ENCODE data around the gene TMEM97.

TMEM97 gene

GRCh38 chr17:28344435-28344901 lies 25.5 kb downstream of the TMEM97 start:
- ChIA-PET POLR2A (interaction anchor here (2.0 to 5.5 kb wide), 2 partner anchors 9 to 13 kb away, joined by 9 to 55 read pairs; partner anchors contain the start of genes IFT20, POLDIP2 and TNFAIP1), CTCF (interaction anchor here (1.3 to 2.8 kb wide), 2 partner anchors 9 to 26 kb away, joined by 3 to 14 read pairs; partner anchors contain the start of genes IFT20 and TNFAIP1)
- no peak overlapping the region for H3K4me3 ChIP-seq (ENCODE audit: low read depth, low read length)
- TF ChIP-seq CTCF (IDR thresholded peaks at IDR 0.05; ENCODE audit: insufficient read depth, low read length, missing control alignments), result no peak
- no peak for DNase-seq (ENCODE audit: low read depth, low spot score)

- POLR2A ChIA-PET, result interaction anchor here (1.8 to 5.5 kb wide), 3 partner anchors 10 to 12 kb away, joined by 5 to 55 read pairs (median 9); partner anchors contain the start of genes IFT20, POLDIP2 and TNFAIP1
- H3K4me3 ChIP-seq (ENCODE audit: low read depth, low read length), result no peak overlapping the region
- no peak for TF ChIP-seq CTCF (IDR thresholded peaks at IDR 0.05; ENCODE audit: insufficient read depth, low read length, missing control alignments)
- CTCF ChIA-PET, result interaction anchor here (0.9 to 3.3 kb wide), 8 partner anchors 8 to 114 kb away, joined by 3 to 20 read pairs (median 4); partner anchors contain the start of genes IFT20, POLDIP2 and TNFAIP1
- no peak for DNase-seq (ENCODE audit: low read depth, low spot score)
Measured at GRCh38 chr17:28345419-28346198, 26.6 kb downstream of the TMEM97 start.

- no peak for TF ChIP-seq CTCF (IDR thresholded peaks at IDR 0.05; ENCODE audit: insufficient read depth, low read length, missing control alignments)
- POLR2A ChIA-PET, result interaction anchor here (1.8 to 5.5 kb wide), 3 partner anchors 9 to 11 kb away, joined by 5 to 55 read pairs (median 9); partner anchors contain the start of genes IFT20, POLDIP2 and TNFAIP1
- CTCF ChIA-PET, result interaction anchor here (0.9 to 3.3 kb wide), 7 partner anchors 8 to 115 kb away, joined by 3 to 20 read pairs (median 5); partner anchors contain the start of genes IFT20, POLDIP2 and TNFAIP1
- H3K4me3 ChIP-seq (ENCODE audit: low read depth, low read length), result no peak overlapping the region
- no peak for DNase-seq (ENCODE audit: low read depth, low spot score)
Measured at GRCh38 chr17:28346199-28346580, 27.2 kb downstream of the TMEM97 start.

GRCh38 chr17:28346746-28347246 lies 27.8 kb downstream of the TMEM97 start:
- H3K4me3 ChIP-seq (ENCODE audit: low read depth, low read length), result no peak overlapping the region
- POLR2A ChIA-PET, result interaction anchor here (1.0 to 5.5 kb wide), 6 partner anchors 8 to 18 kb away, joined by 3 to 55 read pairs (median 8); partner anchors contain the start of genes IFT20, POLDIP2, SEBOX and TNFAIP1
- peak; percentile 20 for TF ChIP-seq CTCF (IDR thresholded peaks at IDR 0.05; ENCODE audit: insufficient read depth, low read length, missing control alignments)
- no peak for DNase-seq (ENCODE audit: low read depth, low spot score)
- CTCF ChIA-PET, result interaction anchor here (1.3 to 3.3 kb wide), 6 partner anchors 9 to 113 kb away, joined by 3 to 20 read pairs (median 10); partner anchors contain the start of genes IFT20, POLDIP2 and TNFAIP1

GRCh38 chr17:28347261-28347891 lies 28.4 kb downstream of the TMEM97 start:
- no peak for TF ChIP-seq CTCF (IDR thresholded peaks at IDR 0.05; ENCODE audit: insufficient read depth, low read length, missing control alignments)
- CTCF ChIA-PET, result interaction anchor here (1.7 to 3.3 kb wide), 4 partner anchors 9 to 113 kb away, joined by 5 to 20 read pairs (median 10); partner anchors contain the start of genes IFT20, POLDIP2 and TNFAIP1
- POLR2A ChIA-PET, result interaction anchor here (1.0 to 5.5 kb wide), 5 partner anchors 8 to 17 kb away, joined by 3 to 55 read pairs (median 6); partner anchors contain the start of genes IFT20, POLDIP2, SEBOX and TNFAIP1
- peak; percentile 78 for DNase-seq (ENCODE audit: low read depth, low spot score)
- H3K4me3 ChIP-seq (ENCODE audit: low read depth, low read length), result no peak overlapping the region
